Lower leg skin (tissue), 4 donors: ENCODE results near the gene PDCD11. TPM values are rescaled to one million over a fixed set of nuclear protein-coding genes. Genes with fewer than 3 reads are reported as not detected.
A peak's percentile ranks its signal among the peaks of the same experiment; 100 is the strongest.
"Not testable (repeated sequence)": the region's sequence is repeated elsewhere in the genome, so short reads cannot be mapped to it uniquely, and the experiment has no call there.

ENCODE experiments used
- DNase-seq, 2 donors: peaks; one replicate each; pipeline ENCODE4 v3.0.0-alpha.2; 2019; ENCODE audit warnings: low spot score in 2 of 2
- H3K4me3 ChIP-seq: fragments of 200-600 bp; sonication (generic); 2 replicates; pipeline ENCODE4 v1.5.1; 2017; ENCODE audit warnings: mild to moderate bottlenecking, low read depth; ENCODE audit not compliant: poor library complexity, severe bottlenecking
- POLR2A ChIP-seq, 2 donors: fragments of 450-650 bp; IDR thresholded peaks; one replicate each; pipeline ENCODE4 v1.6.1; 2016 to 2017; ENCODE audit warnings: antibody characterized with exemption in 2 of 2, mild to moderate bottlenecking in 1 of 2, moderate library complexity in 1 of 2
- WGBS, 2 donors: methylation state at CpG; one replicate each; pipeline ENCODE4 v1.1.5; 2018; 5-methylcytosine and 5-hydroxymethylcytosine counted together
- intact Hi-C: fragments of 100-400 bp; cut with DNase I; formaldehyde crosslinking; loops from one replicate; pipeline ENCODE4 v1.15.0; 2023; ENCODE audit warnings: low total_unique reads
- total RNA-seq, 4 donors: library from RNA; depleted of rRNA; stranded (reverse); fragments of >200 nt; gene quantifications; one replicate each; pipeline ENCODE4 v1.1.0, GENCODE V29; 2016
- TF ChIP-seq, protein P1 (sequence below), 3 donors: fragments of 450-650 bp; IDR thresholded peaks; one replicate each; pipeline ENCODE4 v1.5.1; 2016; ENCODE audit warnings: antibody characterized with exemption in 3 of 3, mild to moderate bottlenecking in 3 of 3, moderate library complexity in 2 of 3

PDCD11 gene, protein sequence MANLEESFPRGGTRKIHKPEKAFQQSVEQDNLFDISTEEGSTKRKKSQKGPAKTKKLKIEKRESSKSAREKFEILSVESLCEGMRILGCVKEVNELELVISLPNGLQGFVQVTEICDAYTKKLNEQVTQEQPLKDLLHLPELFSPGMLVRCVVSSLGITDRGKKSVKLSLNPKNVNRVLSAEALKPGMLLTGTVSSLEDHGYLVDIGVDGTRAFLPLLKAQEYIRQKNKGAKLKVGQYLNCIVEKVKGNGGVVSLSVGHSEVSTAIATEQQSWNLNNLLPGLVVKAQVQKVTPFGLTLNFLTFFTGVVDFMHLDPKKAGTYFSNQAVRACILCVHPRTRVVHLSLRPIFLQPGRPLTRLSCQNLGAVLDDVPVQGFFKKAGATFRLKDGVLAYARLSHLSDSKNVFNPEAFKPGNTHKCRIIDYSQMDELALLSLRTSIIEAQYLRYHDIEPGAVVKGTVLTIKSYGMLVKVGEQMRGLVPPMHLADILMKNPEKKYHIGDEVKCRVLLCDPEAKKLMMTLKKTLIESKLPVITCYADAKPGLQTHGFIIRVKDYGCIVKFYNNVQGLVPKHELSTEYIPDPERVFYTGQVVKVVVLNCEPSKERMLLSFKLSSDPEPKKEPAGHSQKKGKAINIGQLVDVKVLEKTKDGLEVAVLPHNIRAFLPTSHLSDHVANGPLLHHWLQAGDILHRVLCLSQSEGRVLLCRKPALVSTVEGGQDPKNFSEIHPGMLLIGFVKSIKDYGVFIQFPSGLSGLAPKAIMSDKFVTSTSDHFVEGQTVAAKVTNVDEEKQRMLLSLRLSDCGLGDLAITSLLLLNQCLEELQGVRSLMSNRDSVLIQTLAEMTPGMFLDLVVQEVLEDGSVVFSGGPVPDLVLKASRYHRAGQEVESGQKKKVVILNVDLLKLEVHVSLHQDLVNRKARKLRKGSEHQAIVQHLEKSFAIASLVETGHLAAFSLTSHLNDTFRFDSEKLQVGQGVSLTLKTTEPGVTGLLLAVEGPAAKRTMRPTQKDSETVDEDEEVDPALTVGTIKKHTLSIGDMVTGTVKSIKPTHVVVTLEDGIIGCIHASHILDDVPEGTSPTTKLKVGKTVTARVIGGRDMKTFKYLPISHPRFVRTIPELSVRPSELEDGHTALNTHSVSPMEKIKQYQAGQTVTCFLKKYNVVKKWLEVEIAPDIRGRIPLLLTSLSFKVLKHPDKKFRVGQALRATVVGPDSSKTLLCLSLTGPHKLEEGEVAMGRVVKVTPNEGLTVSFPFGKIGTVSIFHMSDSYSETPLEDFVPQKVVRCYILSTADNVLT (N-terminal part only)
- 10 to 100 TPM; 14.2 to 23.1 (median 20.5) TPM for total RNA-seq

DNA sequence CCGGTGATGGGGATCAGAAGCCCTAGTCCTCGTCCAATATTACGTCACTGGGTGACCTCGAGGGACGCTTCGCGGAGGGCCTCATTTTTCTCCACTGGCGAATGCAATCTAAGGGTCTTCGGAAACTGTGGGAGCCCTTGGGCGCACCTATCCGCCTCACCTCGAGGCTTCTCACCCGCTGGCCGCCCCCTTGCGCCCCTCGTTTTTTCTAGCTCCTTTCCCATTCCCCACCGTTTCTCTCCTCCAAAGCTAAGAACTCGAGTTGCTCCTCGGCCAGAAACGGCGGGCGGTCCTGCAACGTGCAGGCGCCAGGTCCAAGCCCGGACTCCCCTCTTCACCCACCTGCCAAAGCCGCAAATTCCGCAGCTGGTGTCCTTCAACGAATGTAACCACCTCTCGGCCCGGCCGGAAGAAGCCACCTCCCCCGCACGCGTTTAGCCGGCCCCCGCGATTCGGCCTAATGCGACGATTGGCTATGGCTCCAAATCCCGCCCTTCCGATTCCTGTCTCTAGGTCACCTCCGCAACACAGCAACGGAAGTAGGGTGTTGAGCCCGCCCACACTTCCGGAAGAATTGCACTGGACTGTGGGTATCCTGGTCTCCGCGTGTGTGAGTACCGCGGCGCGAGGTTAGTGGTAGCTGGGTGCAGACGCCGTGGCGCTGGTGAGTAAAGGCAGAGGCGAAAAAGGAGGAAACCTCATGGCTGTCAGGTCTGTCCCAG lies at the start of gene PDCD11, which contains the start of gene ATP5MK:
TSS of gene PDCD11 (plus strand) at position 560 of the 722 bp plus-strand sequence. CDS start 1,801 bp downstream, outside the sequence.
TSS of gene ATP5MK (minus strand) at position 409 of the 722 bp plus-strand sequence. CDS start 4,018 bp downstream, outside the sequence.
- intact Hi-C loops, result no loop called here
- peak within 1 kb of the TSS; percentile 93 for H3K4me3 ChIP-seq
- WGBS, 2 donors, result 1% methylated on average over 56 of the region's 56 CpGs
- TF ChIP-seq POLR2A (IDR thresholded peaks at IDR 0.05), result no peak
- TF ChIP-seq, protein P1, sequence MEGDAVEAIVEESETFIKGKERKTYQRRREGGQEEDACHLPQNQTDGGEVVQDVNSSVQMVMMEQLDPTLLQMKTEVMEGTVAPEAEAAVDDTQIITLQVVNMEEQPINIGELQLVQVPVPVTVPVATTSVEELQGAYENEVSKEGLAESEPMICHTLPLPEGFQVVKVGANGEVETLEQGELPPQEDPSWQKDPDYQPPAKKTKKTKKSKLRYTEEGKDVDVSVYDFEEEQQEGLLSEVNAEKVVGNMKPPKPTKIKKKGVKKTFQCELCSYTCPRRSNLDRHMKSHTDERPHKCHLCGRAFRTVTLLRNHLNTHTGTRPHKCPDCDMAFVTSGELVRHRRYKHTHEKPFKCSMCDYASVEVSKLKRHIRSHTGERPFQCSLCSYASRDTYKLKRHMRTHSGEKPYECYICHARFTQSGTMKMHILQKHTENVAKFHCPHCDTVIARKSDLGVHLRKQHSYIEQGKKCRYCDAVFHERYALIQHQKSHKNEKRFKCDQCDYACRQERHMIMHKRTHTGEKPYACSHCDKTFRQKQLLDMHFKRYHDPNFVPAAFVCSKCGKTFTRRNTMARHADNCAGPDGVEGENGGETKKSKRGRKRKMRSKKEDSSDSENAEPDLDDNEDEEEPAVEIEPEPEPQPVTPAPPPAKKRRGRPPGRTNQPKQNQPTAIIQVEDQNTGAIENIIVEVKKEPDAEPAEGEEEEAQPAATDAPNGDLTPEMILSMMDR (IDR thresholded peaks at IDR 0.05), result no peak
- DNase-seq, result peak; percentile 98 to 99

DNA sequence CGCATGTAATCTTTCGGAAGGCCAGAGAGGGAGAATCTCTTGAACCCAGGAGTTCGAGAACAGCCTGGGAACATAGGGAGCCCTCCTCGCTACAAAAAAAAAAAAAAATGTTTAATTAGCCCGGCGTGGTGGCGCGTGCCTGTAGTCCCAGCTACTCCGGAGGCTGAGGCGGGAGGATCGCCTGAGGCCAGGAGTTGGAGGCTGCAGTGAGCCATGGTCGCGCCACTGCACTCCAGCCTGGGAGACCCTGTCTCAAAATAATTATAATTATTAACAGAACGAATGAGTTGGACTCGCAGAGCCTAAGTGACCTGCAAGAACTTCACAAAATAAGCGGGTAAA lies 46.3 kb upstream of the PDCD11 start:
- 47 to 50% methylated on average over 16 of the region's 16 CpGs for WGBS, 2 donors

DNA sequence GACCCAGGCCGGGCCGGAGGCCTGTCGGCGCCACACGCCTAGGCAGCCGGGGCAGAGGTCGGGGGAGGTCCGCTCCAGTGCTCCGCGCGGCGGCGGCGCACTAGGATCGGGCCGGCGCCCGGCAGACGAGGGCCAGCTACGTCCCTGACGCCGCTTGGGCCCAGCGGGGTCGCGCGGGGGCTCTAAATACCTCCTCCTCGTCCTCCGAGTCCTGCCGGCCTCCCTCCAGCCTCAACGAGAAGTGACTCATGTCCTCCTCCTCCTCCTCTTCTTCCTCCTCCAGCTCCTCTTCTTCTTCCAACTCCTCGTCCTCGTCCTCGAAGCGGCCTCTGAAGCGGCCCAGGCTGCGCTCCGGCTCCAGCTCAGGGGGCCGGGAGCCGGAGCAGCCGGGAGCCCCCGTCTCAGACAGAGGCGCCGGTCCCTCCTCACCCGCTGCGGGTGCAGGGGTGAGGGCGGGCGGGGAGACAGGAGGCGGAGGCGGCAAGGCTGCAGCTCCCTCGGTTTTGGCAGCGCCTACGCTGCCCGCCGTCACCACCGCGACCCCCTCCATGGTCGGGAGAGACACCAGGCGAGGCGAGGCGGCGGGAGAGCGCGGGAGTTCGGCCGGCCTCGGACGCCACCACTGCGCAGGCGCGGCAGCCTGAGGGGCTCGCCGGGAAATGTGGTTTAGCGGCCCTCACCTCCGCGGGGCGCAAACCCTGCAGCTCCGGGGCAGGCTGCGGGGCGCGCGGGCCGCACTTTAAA lies 45.7 kb upstream of the PDCD11 start, which contains the start of gene PCGF6:
TSS of gene PCGF6 (minus strand) at position 624 of the 744 bp plus-strand sequence. CDS start at position 550, 74 bp downstream.
- H3K4me3 ChIP-seq, result peak within 1 kb of the TSS; percentile 94
- no peak for TF ChIP-seq POLR2A (IDR thresholded peaks at IDR 0.05)
- TF ChIP-seq, protein P1 (IDR thresholded peaks at IDR 0.05), result no peak
- 1% methylated on average over 66 to 81 of the region's 82 CpGs for whole genome bisulfite sequencing, 2 donors
- peak; percentile 36 to 93 for DNase-seq
- intact Hi-C loops, result no loop called here

More for the DNA sequence above, 46.3 kb upstream of the PDCD11 start:
- TF ChIP-seq, protein P1 (IDR thresholded peaks at IDR 0.05), result no peak
- no peak for TF ChIP-seq POLR2A (IDR thresholded peaks at IDR 0.05)
- peak overlapping the region; percentile 94 for H3K4me3 ChIP-seq
- DNase-seq, result no peak
- intact Hi-C loops, result no loop called here

DNA sequence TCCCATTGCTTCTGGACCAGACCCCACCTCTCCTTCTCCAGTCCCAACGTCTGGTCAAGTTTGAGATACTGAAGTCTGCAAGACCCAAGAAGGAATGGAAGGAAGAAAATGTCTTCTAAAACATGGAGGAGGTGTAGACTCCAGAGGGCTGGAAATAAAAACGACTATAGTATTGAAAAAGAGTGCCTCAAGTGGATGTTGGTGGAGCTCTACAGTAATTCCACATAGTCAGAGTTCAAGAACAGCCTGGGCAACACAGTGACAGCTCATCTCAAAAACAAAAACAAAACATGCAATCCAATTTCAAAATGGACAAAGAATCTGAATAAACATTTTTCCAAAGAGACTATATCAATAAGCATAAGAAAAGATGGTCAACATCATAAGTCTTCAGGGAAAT lies 43.1 kb upstream of the PDCD11 start:
- no peak for DNase-seq
- 37 to 51% methylated on average over 2 of the region's 2 CpGs for WGBS, 2 donors
- TF ChIP-seq POLR2A (IDR thresholded peaks at IDR 0.05), result no peak
- TF ChIP-seq, protein P1 (IDR thresholded peaks at IDR 0.05), result no peak
- H3K4me3 ChIP-seq, result no peak overlapping the region
- intact Hi-C loops, result no loop called here

DNA sequence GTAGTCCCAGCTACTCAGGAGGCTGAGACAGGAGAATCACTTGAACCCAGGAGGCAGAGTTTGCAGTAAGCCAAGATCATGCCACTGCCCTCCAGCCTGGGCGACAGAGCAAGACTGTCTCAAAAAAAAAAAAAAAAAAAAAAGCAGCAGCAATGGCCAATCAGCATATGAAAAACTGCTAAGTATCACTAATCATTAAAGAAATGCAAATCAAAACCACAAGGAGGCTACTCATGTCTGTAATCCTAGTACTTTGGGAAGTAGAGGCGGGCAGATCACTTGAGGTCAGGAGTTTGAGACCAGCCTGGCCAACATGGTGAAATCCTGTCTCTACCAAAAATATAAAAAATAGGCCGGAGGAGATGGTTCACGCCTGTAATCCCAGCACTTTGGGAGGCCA lies 41.9 kb upstream of the PDCD11 start:
- 85 to 93% methylated on average over 4 of the region's 4 CpGs for WGBS, 2 donors
- H3K4me3 ChIP-seq, intact Hi-C loops, DNase-seq: not testable (repeated sequence)
